ENCODE data around the gene MT3.

MT3 gene

DNA sequence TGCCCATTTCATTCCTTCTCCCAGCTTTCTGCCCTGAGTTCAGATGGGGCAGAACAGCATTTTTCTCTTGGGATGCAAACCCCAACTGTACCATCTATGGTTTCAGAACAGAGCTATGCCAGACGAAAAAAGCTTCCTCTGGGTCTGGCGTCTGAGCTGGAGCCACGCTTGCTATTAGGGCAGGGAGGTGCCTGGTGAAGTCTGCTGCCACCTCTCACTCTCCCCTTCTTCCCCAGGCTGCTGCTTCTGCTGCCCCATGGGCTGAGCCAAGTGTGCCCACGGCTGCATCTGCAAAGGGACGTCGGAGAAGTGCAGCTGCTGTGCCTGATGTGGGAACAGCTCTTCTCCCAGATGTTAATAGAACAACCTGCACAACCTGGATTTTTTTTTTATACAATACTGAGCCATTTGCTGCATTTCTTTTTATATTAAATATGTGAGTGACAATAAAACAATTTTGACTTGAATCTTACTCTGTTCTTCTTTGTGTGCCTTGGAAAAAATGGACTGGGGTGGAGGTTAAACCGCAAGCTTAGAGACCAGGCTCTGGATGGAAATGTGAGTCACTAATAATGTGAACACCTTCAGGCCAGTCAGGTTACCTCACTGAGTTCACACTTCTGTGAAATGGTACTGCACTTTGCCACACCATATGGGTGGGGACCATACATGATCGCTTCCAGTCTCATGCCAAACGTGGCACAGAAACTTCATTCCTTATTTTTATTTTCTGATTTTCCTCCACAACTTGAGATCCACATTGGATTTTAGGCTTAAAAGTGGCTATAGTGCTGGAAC, 47.5 kb downstream of the MT3 start (continued):
- no peak for TF ChIP-seq ZNF530 (tag by site-specific recombination; IDR thresholded peaks at IDR 0.05; ENCODE audit: low read depth)
- TF ChIP-seq, protein P1, sequence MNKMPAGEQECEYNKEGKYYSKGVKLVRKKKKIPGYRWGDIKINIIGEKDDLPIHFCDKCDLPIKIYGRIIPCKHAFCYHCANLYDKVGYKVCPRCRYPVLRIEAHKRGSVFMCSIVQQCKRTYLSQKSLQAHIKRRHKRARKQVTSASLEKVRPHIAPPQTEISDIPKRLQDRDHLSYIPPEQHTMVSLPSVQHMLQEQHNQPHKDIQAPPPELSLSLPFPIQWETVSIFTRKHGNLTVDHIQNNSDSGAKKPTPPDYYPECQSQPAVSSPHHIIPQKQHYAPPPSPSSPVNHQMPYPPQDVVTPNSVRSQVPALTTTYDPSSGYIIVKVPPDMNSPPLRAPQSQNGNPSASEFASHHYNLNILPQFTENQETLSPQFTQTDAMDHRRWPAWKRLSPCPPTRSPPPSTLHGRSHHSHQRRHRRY (tag by site-specific recombination; IDR thresholded peaks at IDR 0.05): no peak
- TF ChIP-seq ZNF248 (tag by site-specific recombination; IDR thresholded peaks at IDR 0.05): no peak

DNA sequence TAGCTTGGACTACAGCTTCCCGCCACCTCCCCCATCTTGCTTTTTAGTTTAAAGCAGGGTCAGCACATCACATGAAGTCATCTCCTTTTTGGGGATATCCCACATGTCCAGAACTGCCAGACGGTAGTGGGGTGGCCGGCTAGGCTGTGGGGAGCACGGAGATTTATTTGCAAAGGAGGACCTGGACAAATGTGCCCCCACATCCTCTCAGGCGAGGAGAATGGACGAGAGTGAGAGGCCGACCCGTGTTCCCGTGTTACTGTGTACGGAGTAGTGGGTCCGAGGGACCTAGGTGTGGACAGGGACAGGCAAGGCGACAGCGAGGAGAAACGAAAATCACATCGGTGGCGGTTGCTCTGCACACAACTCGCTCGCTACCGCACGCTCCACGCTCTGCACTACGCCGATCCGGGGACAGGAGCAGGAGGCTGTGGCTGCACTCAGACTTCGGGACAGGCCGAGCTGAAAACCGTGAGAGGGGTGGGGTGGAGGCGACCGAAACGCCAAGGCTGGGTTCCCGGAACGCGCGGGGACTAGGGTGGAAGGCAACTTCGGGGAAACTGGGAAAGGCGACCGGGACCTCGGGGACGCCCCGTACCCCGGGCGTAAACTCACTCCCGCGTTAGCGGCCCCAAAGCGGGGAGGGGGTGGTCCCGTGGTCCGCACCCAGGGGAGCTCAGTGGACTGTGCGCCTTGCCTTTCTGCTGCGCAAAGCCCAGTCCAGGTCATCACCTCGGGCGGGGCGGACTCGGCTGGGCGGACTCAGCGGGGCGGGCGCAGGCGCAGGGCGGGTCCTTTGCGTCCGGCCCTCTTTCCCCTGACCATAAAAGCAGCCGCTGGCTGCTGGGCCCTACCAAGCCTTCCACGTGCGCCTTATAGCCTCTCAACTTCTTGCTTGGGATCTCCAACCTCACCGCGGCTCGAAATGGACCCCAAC, 48.8 kb downstream of the MT3 start, which contains the start of gene MT1A:
Gene MT1A, plus strand, starts transcription at position 853 of the 937 bp plus-strand sequence. Its CDS starts 73 bp downstream, at position 926.
- TF ChIP-seq, protein P2, sequence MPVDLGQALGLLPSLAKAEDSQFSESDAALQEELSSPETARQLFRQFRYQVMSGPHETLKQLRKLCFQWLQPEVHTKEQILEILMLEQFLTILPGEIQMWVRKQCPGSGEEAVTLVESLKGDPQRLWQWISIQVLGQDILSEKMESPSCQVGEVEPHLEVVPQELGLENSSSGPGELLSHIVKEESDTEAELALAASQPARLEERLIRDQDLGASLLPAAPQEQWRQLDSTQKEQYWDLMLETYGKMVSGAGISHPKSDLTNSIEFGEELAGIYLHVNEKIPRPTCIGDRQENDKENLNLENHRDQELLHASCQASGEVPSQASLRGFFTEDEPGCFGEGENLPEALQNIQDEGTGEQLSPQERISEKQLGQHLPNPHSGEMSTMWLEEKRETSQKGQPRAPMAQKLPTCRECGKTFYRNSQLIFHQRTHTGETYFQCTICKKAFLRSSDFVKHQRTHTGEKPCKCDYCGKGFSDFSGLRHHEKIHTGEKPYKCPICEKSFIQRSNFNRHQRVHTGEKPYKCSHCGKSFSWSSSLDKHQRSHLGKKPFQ (tag by site-specific recombination; IDR thresholded peaks at IDR 0.05): no peak
- TF ChIP-seq ZNF24 (tag by site-specific recombination; IDR thresholded peaks at IDR 0.05): no peak
- TF ChIP-seq ZNF473 (tag by site-specific recombination; IDR thresholded peaks at IDR 0.05): no peak
- no peak for TF ChIP-seq ZNF624 (tag by site-specific recombination; IDR thresholded peaks at IDR 0.05)
- TF ChIP-seq ZBTB17 (tag by site-specific recombination; IDR thresholded peaks at IDR 0.05): no peak
- no peak for TF ChIP-seq ZXDB (tag by site-specific recombination; IDR thresholded peaks at IDR 0.05)
- TF ChIP-seq KLF9 (tag by site-specific recombination; IDR thresholded peaks at IDR 0.05; ENCODE audit: low read depth): no peak
- no peak for TF ChIP-seq GFI1B (tag by site-specific recombination; IDR thresholded peaks at IDR 0.05)
- no peak for TF ChIP-seq ZBTB20 (tag by site-specific recombination; IDR thresholded peaks at IDR 0.05)
- no peak for TF ChIP-seq ZNF560 (tag by site-specific recombination; IDR thresholded peaks at IDR 0.05; ENCODE audit: borderline replicate concordance)
- no peak for TF ChIP-seq MEIS1 (CRISPR knock-in tag; IDR thresholded peaks at IDR 0.05; ENCODE audit: borderline replicate concordance)
- TF ChIP-seq ZNF223 (tag by site-specific recombination; IDR thresholded peaks at IDR 0.05): no peak
- no peak for TF ChIP-seq ZNF707 (tag by site-specific recombination; IDR thresholded peaks at IDR 0.05)
- no peak for TF ChIP-seq ZNF664 (tag by site-specific recombination; IDR thresholded peaks at IDR 0.05)
- CTCF ChIA-PET: interaction anchor here (1.0 to 1.2 kb wide), 2 partner anchors 11 to 61 kb away, joined by 3 read pairs; no protein-coding TSS in a partner anchor
- no peak within 1 kb of the TSS for H3K4me3 ChIP-seq (ENCODE audit: low read depth, low read length)

DNA sequence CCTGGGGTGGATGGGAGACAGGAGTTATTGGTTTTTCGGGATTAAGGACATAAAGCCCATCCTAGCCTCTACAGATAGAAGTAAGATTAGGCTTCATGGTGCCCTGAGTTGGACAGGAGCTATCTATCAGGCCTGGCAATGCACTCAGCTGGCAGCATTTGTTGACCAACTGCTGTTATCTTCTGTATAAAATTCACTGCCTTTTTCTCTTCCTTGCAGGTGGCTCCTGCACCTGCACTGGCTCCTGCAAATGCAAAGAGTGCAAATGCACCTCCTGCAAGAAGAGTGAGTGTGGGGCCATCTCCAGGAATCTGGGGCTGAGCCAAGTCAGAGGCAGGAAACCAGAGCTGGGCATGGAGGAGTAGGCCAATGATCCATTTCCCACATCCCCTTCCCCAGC, 49.7 kb downstream of the MT3 start:
- POLR2A ChIA-PET: no interaction called here
- TF ChIP-seq ZNF768 (tag by site-specific recombination; IDR thresholded peaks at IDR 0.05): no peak
- no peak for TF ChIP-seq SETDB1 (IDR thresholded peaks at IDR 0.05; ENCODE audit: insufficient read length, low read length)
- TF ChIP-seq ZFP69B (tag by site-specific recombination; IDR thresholded peaks at IDR 0.05): no peak
- TF ChIP-seq ZNF707 (tag by site-specific recombination; IDR thresholded peaks at IDR 0.05): no peak
- TF ChIP-seq, protein P3, sequence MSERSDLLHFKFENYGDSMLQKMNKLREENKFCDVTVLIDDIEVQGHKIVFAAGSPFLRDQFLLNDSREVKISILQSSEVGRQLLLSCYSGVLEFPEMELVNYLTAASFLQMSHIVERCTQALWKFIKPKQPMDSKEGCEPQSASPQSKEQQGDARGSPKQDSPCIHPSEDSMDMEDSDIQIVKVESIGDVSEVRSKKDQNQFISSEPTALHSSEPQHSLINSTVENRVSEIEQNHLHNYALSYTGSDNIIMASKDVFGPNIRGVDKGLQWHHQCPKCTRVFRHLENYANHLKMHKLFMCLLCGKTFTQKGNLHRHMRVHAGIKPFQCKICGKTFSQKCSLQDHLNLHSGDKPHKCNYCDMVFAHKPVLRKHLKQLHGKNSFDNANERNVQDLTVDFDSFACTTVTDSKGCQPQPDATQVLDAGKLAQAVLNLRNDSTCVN (tag by site-specific recombination; optimal IDR thresholded peaks at IDR 0.05): no peak
- TF ChIP-seq, protein P4, sequence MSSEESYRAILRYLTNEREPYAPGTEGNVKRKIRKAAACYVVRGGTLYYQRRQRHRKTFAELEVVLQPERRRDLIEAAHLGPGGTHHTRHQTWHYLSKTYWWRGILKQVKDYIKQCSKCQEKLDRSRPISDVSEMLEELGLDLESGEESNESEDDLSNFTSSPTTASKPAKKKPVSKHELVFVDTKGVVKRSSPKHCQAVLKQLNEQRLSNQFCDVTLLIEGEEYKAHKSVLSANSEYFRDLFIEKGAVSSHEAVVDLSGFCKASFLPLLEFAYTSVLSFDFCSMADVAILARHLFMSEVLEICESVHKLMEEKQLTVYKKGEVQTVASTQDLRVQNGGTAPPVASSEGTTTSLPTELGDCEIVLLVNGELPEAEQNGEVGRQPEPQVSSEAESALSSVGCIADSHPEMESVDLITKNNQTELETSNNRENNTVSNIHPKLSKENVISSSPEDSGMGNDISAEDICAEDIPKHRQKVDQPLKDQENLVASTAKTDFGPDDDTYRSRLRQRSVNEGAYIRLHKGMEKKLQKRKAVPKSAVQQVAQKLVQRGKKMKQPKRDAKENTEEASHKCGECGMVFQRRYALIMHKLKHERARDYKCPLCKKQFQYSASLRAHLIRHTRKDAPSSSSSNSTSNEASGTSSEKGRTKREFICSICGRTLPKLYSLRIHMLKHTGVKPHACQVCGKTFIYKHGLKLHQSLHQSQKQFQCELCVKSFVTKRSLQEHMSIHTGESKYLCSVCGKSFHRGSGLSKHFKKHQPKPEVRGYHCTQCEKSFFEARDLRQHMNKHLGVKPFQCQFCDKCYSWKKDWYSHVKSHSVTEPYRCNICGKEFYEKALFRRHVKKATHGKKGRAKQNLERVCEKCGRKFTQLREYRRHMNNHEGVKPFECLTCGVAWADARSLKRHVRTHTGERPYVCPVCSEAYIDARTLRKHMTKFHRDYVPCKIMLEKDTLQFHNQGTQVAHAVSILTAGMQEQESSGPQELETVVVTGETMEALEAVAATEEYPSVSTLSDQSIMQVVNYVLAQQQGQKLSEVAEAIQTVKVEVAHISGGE (tag by site-specific recombination; conservative IDR thresholded peaks at IDR 0.05; ENCODE audit: low read depth): no peak

More for the DNA sequence above, 48.8 kb downstream of the MT3 start, which contains the start of gene MT1A:
- Histone ChIP-seq H3K27ac (ENCODE audit: extremely low read depth, low read depth, low read length) (no peak within 1 kb of the TSS), H3K4me1 (ENCODE audit: control insufficient read depth, insufficient read depth, low read length) (no peaks in the 10 kb centered on the region), H3K9me3 (ENCODE audit: control insufficient read depth, insufficient read depth, low read depth, low read length) (no peaks in the 10 kb centered on the region), H3K36me3 (ENCODE audit: control insufficient read depth in 2 of 2, insufficient read depth in 1 of 2, low read length in 2 of 2) (no peaks in the 10 kb centered on the region)
- POLR2A ChIA-PET: no interaction called here

More for the DNA sequence above, 49.7 kb downstream of the MT3 start:
- Histone ChIP-seq H3K36me3 (ENCODE audit: control insufficient read depth in 2 of 2, insufficient read depth in 1 of 2, low read length in 2 of 2) (no peaks in the 10 kb centered on the region), H3K4me1 (ENCODE audit: control insufficient read depth, insufficient read depth, low read length) (no peaks in the 10 kb centered on the region), H3K4me3 (ENCODE audit: low read depth, low read length) (no peak overlapping the region), H3K9me3 (ENCODE audit: control insufficient read depth, insufficient read depth, low read depth, low read length) (no peaks in the 10 kb centered on the region), H3K27ac (ENCODE audit: extremely low read depth, low read depth, low read length) (no peak overlapping the region)
- CTCF ChIA-PET: interaction anchor here (0.5 to 0.7 kb wide), 2 partner anchors 12 to 35 kb away, joined by 3 read pairs; no protein-coding TSS in a partner anchor

Measured in HEK293 (cell line).